Smooth muscle cell (in vitro differentiated cells): ENCODE data around the gene SCGB1D4. TPM values are rescaled to one million over a fixed set of nuclear protein-coding genes. Genes with fewer than 3 reads are reported as not detected.

Experiments
- DNase-seq: peaks from one replicate; lab custom pipeline; 2025; ENCODE audit not compliant: unreplicated experiment; lab: John Stamatoyannopoulos, UW
- H2AFZ ChIP-seq: fragments of 200-600 bp; sonication (generic); 2 replicates; pipeline ENCODE4 v1.6.0; 2016; ENCODE audit warnings: antibody characterized with exemption, low read depth, mild to moderate bottlenecking
- H3F3A ChIP-seq: fragments of 200-600 bp; sonication (generic); 2 replicates; pipeline ENCODE4 v1.6.0; 2017; ENCODE audit warnings: antibody characterized with exemption, low read depth
- H3K27ac ChIP-seq: fragments of 200-600 bp; sonication (generic); 2 replicates; pipeline ENCODE4 v1.5.1; 2016; ENCODE audit warnings: low read depth, mild to moderate bottlenecking
- H3K27me3 ChIP-seq: fragments of 200-600 bp; sonication (generic); 2 replicates; pipeline ENCODE4 v1.6.1; 2016; ENCODE audit warnings: low read depth, mild to moderate bottlenecking
- H3K36me3 ChIP-seq: fragments of 200-600 bp; sonication (generic); 2 replicates; pipeline ENCODE4 v1.5.1; 2016; ENCODE audit warnings: low read depth
- H3K4me1 ChIP-seq: fragments of 200-600 bp; sonication (generic); 2 replicates; pipeline ENCODE4 v1.5.1; 2016; ENCODE audit warnings: low read depth
- H3K4me2 ChIP-seq: fragments of 200-600 bp; sonication (generic); 2 replicates; pipeline ENCODE4 v1.6.0; 2016; ENCODE audit warnings: mild to moderate bottlenecking
- H3K4me3 ChIP-seq: fragments of 200-600 bp; sonication (generic); 2 replicates; pipeline ENCODE4 v1.5.1; 2016; ENCODE audit warnings: mild to moderate bottlenecking
- H3K79me2 ChIP-seq: fragments of 200-600 bp; sonication (generic); 2 replicates; pipeline ENCODE4 v1.6.0; 2016; ENCODE audit warnings: low read depth, mild to moderate bottlenecking
- H3K9ac ChIP-seq: fragments of 200-600 bp; sonication (generic); 2 replicates; pipeline ENCODE4 v1.6.0; 2016; ENCODE audit warnings: low read depth
- H3K9me3 ChIP-seq: fragments of 200-600 bp; sonication (generic); replicated peaks from 2 replicates; pipeline ENCODE4 v1.5.1; 2016; ENCODE audit warnings: low read depth
- H4K20me1 ChIP-seq: fragments of 200-600 bp; sonication (generic); 2 replicates; pipeline ENCODE4 v1.6.0; 2016; ENCODE audit warnings: low read depth
- CTCF ChIP-seq: fragments of 200-600 bp; sonication (generic); IDR thresholded peaks from 2 replicates; pipeline ENCODE4 v1.5.1; 2017; ENCODE audit warnings: borderline replicate concordance, mild to moderate bottlenecking, antibody characterized with exemption; ENCODE audit not compliant: insufficient read depth, poor library complexity, severe bottlenecking
- WGBS: methylation state at CpG from one replicate; pipeline ENCODE4 v1.1.7; 2016; ENCODE audit warnings: low lambda C conversion rate; 5-methylcytosine and 5-hydroxymethylcytosine counted together
- polyA plus RNA-seq: library from polyadenylated mRNA; unstranded; fragments of >200 nt; fragmentation: Nextera tagmentation; extraction: Ambion mirVana; gene quantifications from 2 replicates; pipeline ENCODE4 v1.2.1, GENCODE V29; 2016
- total RNA-seq: library from RNA; depleted of rRNA; stranded (reverse); fragments of >200 nt; gene quantifications from 2 replicates; pipeline ENCODE4 v1.2.3, GENCODE V29; 2014

Gene SCGB1D4
- total and polyA plus RNA-seq, 2 experiments from 2014 or later, result not detected

GRCh38 chr11:62267050-62267449 is 31.8 kb downstream of the SCGB1D4 start:
- no peak for DNase-seq
- no peaks in the 10 kb centered on the region for H3F3A ChIP-seq
- H3K36me3 ChIP-seq, result no peaks in the 10 kb centered on the region
- WGBS, result 87% methylated on average over 1 of the region's 1 CpG
- H3K4me3 ChIP-seq, result no peak overlapping the region
- no peaks in the 10 kb centered on the region for H4K20me1 ChIP-seq
- H3K79me2 ChIP-seq, result no peaks in the 10 kb centered on the region
- no peak for TF ChIP-seq CTCF
- H2AFZ ChIP-seq, result no peak overlapping the region
- no peak overlapping the region for H3K27ac ChIP-seq
- H3K27me3 ChIP-seq, result peaks cover 21% of the 10 kb centered on the region
- no peaks in the 10 kb centered on the region for H3K9me3 ChIP-seq
- no peak overlapping the region for H3K9ac ChIP-seq
- no peaks in the 10 kb centered on the region for H3K4me1 ChIP-seq
- H3K4me2 ChIP-seq, result no peak overlapping the region

- Histone ChIP-seq H3K4me3 (no peak overlapping the region), H3K27me3 (peaks cover 21% of the 10 kb centered on the region), H2AFZ (no peak overlapping the region), H3K27ac (no peak overlapping the region), H3K4me2 (no peak overlapping the region), H3K9ac (no peak overlapping the region), H3K79me2 (no peaks in the 10 kb centered on the region), H3F3A (no peaks in the 10 kb centered on the region), H4K20me1 (no peaks in the 10 kb centered on the region), H3K9me3 (no peaks in the 10 kb centered on the region), H3K36me3 (no peaks in the 10 kb centered on the region), H3K4me1 (no peaks in the 10 kb centered on the region)
- no peak for TF ChIP-seq CTCF
- no peak for DNase-seq
- WGBS, result 84% methylated on average over 4 of the region's 4 CpGs
Observed at GRCh38 chr11:62266558-62266957, 32.3 kb downstream of the SCGB1D4 start.

GRCh38 chr11:62264004-62264403 is 34.9 kb downstream of the SCGB1D4 start:
- no peaks in the 10 kb centered on the region for H4K20me1 ChIP-seq
- H3F3A ChIP-seq, result no peaks in the 10 kb centered on the region
- H3K9me3 ChIP-seq, result no peaks in the 10 kb centered on the region
- DNase-seq, result no peak
- no peaks in the 10 kb centered on the region for H3K36me3 ChIP-seq
- H3K79me2 ChIP-seq, result no peaks in the 10 kb centered on the region
- no peak overlapping the region for H3K4me2 ChIP-seq
- no peak overlapping the region for H3K27ac ChIP-seq
- H3K4me1 ChIP-seq, result no peaks in the 10 kb centered on the region
- TF ChIP-seq CTCF, result no peak
- WGBS, result 93% methylated on average over 1 of the region's 1 CpG
- no peak overlapping the region for H3K4me3 ChIP-seq
- H3K9ac ChIP-seq, result no peak overlapping the region
- no peak overlapping the region for H2AFZ ChIP-seq
- peaks cover 10% of the 10 kb centered on the region for H3K27me3 ChIP-seq

GRCh38 chr11:62260261-62260953 is 38.5 kb downstream of the SCGB1D4 start:
- no peak for TF ChIP-seq CTCF
- H3K9ac ChIP-seq, result no peak overlapping the region
- no peak overlapping the region for H3K27ac ChIP-seq
- no peaks in the 10 kb centered on the region for H3K36me3 ChIP-seq
- no peaks in the 10 kb centered on the region for H4K20me1 ChIP-seq
- H3K4me2 ChIP-seq, result no peak overlapping the region
- no peak overlapping the region for H3K4me3 ChIP-seq
- no peaks in the 10 kb centered on the region for H3K9me3 ChIP-seq
- no peak for DNase-seq
- H3K27me3 ChIP-seq, result peaks cover 1% of the 10 kb centered on the region
- no peaks in the 10 kb centered on the region for H3K79me2 ChIP-seq
- no peaks in the 10 kb centered on the region for H3F3A ChIP-seq
- 62% methylated on average over 6 of the region's 6 CpGs for WGBS
- no peaks in the 10 kb centered on the region for H3K4me1 ChIP-seq
- no peak overlapping the region for H2AFZ ChIP-seq
